ENCODE data around the gene ALKBH6.

DNA sequence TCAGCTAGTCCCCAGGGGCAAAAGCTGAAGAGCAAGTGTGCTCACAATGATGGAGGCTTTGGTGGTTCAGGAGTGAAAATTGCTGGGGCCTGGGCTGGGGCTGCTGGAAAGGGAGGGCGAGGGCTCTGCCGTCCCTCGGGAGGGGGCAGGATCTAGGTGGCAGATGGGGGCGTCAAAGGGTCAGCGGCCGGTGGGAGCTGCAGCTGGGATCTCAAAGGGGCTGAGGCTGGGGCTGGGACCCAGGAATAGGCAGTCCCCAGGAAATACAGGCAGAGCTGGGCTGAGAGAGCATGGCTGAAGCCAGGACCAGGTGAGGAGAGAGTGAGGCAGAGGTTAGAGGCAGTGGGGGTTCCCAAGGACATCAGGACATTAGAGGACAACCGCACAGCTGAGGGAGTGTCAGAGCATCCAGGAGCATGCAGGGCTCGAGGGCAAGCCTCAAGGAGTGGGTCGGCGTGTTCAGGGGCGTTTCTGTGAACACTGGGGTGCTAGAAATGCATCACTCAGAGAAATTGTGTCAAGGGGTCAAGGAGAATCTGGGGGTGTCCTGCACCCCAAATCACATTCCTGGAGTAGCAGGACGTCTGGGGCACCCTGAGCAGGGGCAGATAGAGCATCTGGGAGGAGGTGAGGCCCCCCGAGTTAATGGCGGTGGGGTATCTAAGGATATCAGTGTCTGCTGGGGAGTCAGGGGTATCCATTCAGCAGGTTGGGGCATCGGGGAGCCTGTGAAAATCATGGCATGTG is 4.2 kb downstream of the ALKBH6 start:
- TF ChIP-seq, protein P1, sequence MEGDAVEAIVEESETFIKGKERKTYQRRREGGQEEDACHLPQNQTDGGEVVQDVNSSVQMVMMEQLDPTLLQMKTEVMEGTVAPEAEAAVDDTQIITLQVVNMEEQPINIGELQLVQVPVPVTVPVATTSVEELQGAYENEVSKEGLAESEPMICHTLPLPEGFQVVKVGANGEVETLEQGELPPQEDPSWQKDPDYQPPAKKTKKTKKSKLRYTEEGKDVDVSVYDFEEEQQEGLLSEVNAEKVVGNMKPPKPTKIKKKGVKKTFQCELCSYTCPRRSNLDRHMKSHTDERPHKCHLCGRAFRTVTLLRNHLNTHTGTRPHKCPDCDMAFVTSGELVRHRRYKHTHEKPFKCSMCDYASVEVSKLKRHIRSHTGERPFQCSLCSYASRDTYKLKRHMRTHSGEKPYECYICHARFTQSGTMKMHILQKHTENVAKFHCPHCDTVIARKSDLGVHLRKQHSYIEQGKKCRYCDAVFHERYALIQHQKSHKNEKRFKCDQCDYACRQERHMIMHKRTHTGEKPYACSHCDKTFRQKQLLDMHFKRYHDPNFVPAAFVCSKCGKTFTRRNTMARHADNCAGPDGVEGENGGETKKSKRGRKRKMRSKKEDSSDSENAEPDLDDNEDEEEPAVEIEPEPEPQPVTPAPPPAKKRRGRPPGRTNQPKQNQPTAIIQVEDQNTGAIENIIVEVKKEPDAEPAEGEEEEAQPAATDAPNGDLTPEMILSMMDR (IDR thresholded peaks at IDR 0.05; ENCODE audit: insufficient read depth, low read depth, low read length) = no peak
- TF ChIP-seq EZH2 (IDR thresholded peaks at IDR 0.05; ENCODE audit: insufficient read depth, low read length) = no peak

Measured in astrocyte (in vitro differentiated cells and primary cell).